Measurements from ENCODE around the gene RLF. TPM values are rescaled to one million over a fixed set of nuclear protein-coding genes. Genes with fewer than 3 reads are reported as not detected.

The RLF gene
- total and polyA plus RNA-seq, 5 donors from 2014 or later = 7.8 to 36.8 (median 9.1) TPM

DNA sequence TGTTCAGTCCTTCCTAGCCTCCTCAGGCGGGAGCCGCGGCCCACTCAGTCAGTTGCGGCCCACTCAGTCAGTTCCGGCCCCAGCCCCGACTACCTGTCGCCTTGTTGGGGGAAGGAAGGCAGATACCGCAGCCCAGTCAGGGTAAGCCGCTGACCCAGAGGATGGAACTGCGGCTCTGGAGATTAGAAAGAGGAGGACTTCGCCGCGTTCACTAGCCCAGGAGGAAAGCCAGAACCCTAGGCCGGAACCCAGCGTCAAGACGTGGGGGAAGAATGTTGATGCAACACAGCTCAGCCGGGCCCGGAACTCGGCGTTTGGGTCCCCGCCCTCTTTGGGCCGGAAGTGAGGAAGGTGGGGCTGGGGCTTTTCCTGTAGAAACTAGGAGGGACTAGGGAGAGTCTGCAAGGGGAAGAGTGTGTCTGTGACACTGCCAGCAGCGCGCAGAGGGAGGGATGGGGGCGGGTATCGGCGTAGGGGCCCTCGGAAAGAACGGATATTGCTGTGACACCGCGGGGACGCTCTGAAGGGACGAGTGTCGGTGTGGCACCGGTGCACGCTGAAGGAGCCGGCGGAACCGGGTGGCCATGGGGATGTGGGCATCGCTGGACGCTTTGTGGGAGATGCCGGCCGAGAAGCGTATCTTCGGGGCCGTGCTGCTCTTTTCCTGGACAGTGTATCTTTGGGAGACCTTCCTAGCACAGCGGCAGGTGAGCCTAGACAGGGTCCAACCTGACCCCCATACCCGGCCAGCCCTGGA is 96.7 kb downstream of the RLF start, which contains the start of gene ZMPSTE24:
TSS of gene ZMPSTE24 (plus strand) at position 549 of the 757 bp plus-strand sequence. CDS start at position 585, 36 bp downstream.
- Mint-ChIP-seq H3K4me1 (peaks cover 15 to 62% (median 44%) of the 10 kb centered on the region in 4 donors), H3K36me3 (peaks cover 24% of the 10 kb centered on the region), H3K27ac (peak within 1 kb of the TSS; percentile 99), H3K27me3 (no peaks in the 10 kb centered on the region), H3K9me3 (no peaks in the 10 kb centered on the region), H3K4me3 (peak within 1 kb of the TSS; percentile 92 to 98 (median 96))
- peaks cover 24% of the 10 kb centered on the region for H3K36me3 ChIP-seq (ENCODE audit: control insufficient read depth, insufficient read depth, low read length)
- peak within 1 kb of the TSS; percentile 95 for H3K4me3 ChIP-seq (ENCODE audit: low read depth, low read length)
- ATAC-seq (ENCODE audit: low read depth in 2 of 2) (peak; percentile 98 to 99), DNase-seq (peak; percentile 95 to 99 (median 96))
- peaks cover 32% of the 10 kb centered on the region for H3K4me1 ChIP-seq (ENCODE audit: control insufficient read depth, insufficient read depth, low read length, poor library complexity, severe bottlenecking)
- H3K9me3 ChIP-seq (ENCODE audit: control insufficient read depth in 2 of 2, low read length in 2 of 2) = no peaks in the 10 kb centered on the region
- peak within 1 kb of the TSS; percentile 99 for H3K27ac ChIP-seq (ENCODE audit: insufficient read depth, low read length, poor library complexity, severe bottlenecking)
- H3K27me3 ChIP-seq (ENCODE audit: control insufficient read depth, insufficient read depth, low read length) = no peaks in the 10 kb centered on the region

GRCh38 chr1:40258445-40258769 is 97.2 kb downstream of the RLF start:
- Histone ChIP-seq H3K27me3 (ENCODE audit: control insufficient read depth, insufficient read depth, low read length) (no peaks in the 10 kb centered on the region), H3K36me3 (ENCODE audit: control insufficient read depth, insufficient read depth, low read length) (peaks cover 29% of the 10 kb centered on the region), H3K4me1 (ENCODE audit: control insufficient read depth, insufficient read depth, low read length, poor library complexity, severe bottlenecking) (peaks cover 32% of the 10 kb centered on the region), H3K9me3 (ENCODE audit: control insufficient read depth in 2 of 2, low read length in 2 of 2) (no peaks in the 10 kb centered on the region), H3K4me3 (ENCODE audit: low read depth, low read length) (peak overlapping the region; percentile 95), H3K27ac (ENCODE audit: insufficient read depth, low read length, poor library complexity, severe bottlenecking) (peak overlapping the region; percentile 99)
- DNase-seq = no peak
- Mint-ChIP-seq H3K27me3 (no peaks in the 10 kb centered on the region), H3K36me3 (peaks cover 29% of the 10 kb centered on the region), H3K4me1 (peaks cover 21 to 67% (median 48%) of the 10 kb centered on the region in 4 donors), H3K27ac (peak overlapping the region; percentile 99), H3K9me3 (no peaks in the 10 kb centered on the region), H3K4me3 (peak overlapping the region; percentile 92 to 98 (median 96))
- no peak for ATAC-seq (ENCODE audit: low read depth in 2 of 2)

DNA sequence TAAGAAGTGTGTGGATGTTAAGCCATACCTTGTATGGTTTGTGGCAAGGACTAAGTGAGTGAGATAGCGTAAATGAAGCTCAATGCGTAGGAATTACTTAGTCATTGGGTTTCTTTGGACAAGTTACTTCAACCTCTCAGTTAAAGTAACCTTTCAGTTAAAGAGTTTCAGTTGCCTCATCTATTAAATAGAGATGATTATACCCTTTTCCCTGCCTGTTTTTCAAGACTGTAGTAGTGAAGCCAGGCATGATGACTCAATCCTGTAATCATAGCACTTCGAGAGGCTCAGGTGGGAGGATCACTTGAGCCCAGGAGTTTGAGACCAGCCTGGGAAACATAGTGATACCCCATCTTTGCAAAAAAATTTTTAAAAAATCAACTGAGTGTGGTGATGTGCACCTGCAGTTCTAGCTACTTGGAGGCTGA is 103.2 kb downstream of the RLF start:
- H3K4me3 Mint-ChIP-seq = no peak overlapping the region
- H3K27me3 ChIP-seq (ENCODE audit: control insufficient read depth, insufficient read depth, low read length) = no peaks in the 10 kb centered on the region
- H3K36me3 ChIP-seq (ENCODE audit: control insufficient read depth, insufficient read depth, low read length) = peaks cover 58% of the 10 kb centered on the region
- peak overlapping the region in 1 of 3 donors; percentile 65 for H3K27ac Mint-ChIP-seq
- no peaks in the 10 kb centered on the region for H3K9me3 ChIP-seq (ENCODE audit: control insufficient read depth in 2 of 2, low read length in 2 of 2)
- no peak overlapping the region for H3K27ac ChIP-seq (ENCODE audit: insufficient read depth, low read length, poor library complexity, severe bottlenecking)
- peaks cover 17 to 48% (median 41%) of the 10 kb centered on the region in 4 donors for H3K4me1 Mint-ChIP-seq
- no peak overlapping the region for H3K4me3 ChIP-seq (ENCODE audit: low read depth, low read length)
- peaks cover 8% of the 10 kb centered on the region for H3K4me1 ChIP-seq (ENCODE audit: control insufficient read depth, insufficient read depth, low read length, poor library complexity, severe bottlenecking)
- H3K27me3 Mint-ChIP-seq = no peaks in the 10 kb centered on the region
- no peaks in the 10 kb centered on the region for H3K9me3 Mint-ChIP-seq
- DNase-seq (peak in 1 of 3 donors; percentile 32), ATAC-seq (ENCODE audit: low read depth in 2 of 2) (no peak)
- peaks cover 31% of the 10 kb centered on the region for H3K36me3 Mint-ChIP-seq

DNA sequence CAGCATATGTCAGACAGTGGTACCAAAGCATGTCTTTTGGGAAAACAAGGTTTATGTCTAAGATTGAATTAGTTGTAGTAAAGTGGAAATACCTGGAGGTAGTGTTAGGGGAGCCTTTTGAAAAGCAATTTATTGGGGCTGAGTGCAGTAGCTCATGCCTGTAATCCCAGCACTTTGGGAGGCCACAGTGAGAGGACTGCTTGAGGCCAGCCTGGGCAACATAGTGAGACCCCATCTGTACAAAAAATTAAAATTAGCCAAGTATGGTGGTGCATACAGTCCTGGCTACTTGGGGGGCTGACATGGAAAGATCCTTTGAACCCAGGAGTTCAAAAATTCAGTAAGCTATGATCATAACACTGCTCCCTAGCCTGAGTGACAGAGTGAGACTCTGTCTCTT is 104.1 kb downstream of the RLF start:
- DNase-seq (no peak), ATAC-seq (ENCODE audit: low read depth in 2 of 2) (no peak)
- Histone ChIP-seq H3K27ac (ENCODE audit: insufficient read depth, low read length, poor library complexity, severe bottlenecking) (no peak overlapping the region), H3K4me1 (ENCODE audit: control insufficient read depth, insufficient read depth, low read length, poor library complexity, severe bottlenecking) (no peaks in the 10 kb centered on the region), H3K27me3 (ENCODE audit: control insufficient read depth, insufficient read depth, low read length) (no peaks in the 10 kb centered on the region), H3K9me3 (ENCODE audit: control insufficient read depth in 2 of 2, low read length in 2 of 2) (no peaks in the 10 kb centered on the region), H3K4me3 (ENCODE audit: low read depth, low read length) (no peak overlapping the region), H3K36me3 (ENCODE audit: control insufficient read depth, insufficient read depth, low read length) (peaks cover 67% of the 10 kb centered on the region)
- Mint-ChIP-seq H3K36me3 (peaks cover 36% of the 10 kb centered on the region), H3K27ac (peak overlapping the region in 1 of 3 donors; percentile 49), H3K4me3 (no peak overlapping the region), H3K9me3 (no peaks in the 10 kb centered on the region), H3K27me3 (no peaks in the 10 kb centered on the region), H3K4me1 (peaks cover 21 to 42% (median 37%) of the 10 kb centered on the region in 4 donors)

DNA sequence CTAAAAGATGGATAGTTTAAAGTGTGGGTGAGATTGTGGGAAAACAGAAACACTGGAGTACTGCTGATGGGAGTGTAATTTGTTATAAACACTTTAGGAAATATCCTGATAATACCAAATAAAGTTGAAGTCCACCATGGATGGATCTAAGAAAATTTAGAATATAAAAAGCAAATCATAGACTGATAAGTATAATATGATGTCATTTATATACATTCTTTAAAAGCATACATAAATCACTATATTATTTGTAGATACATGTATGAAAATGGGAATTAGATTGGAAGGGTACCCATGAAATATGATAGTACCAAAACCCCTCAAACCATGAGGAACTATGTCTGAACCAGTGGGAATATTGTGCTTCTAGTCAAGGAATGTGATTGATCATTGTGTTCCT is 104.7 kb downstream of the RLF start:
- Mint-ChIP-seq H3K36me3 (peaks cover 37% of the 10 kb centered on the region), H3K27ac (no peak overlapping the region), H3K4me3 (no peak overlapping the region), H3K4me1 (peaks cover 17 to 42% (median 32%) of the 10 kb centered on the region in 4 donors), H3K27me3 (no peaks in the 10 kb centered on the region), H3K9me3 (no peaks in the 10 kb centered on the region)
- Histone ChIP-seq H3K4me1 (ENCODE audit: control insufficient read depth, insufficient read depth, low read length, poor library complexity, severe bottlenecking) (no peaks in the 10 kb centered on the region), H3K4me3 (ENCODE audit: low read depth, low read length) (no peak overlapping the region), H3K36me3 (ENCODE audit: control insufficient read depth, insufficient read depth, low read length) (peaks cover 69% of the 10 kb centered on the region), H3K9me3 (ENCODE audit: control insufficient read depth in 2 of 2, low read length in 2 of 2) (no peaks in the 10 kb centered on the region), H3K27me3 (ENCODE audit: control insufficient read depth, insufficient read depth, low read length) (no peaks in the 10 kb centered on the region), H3K27ac (ENCODE audit: insufficient read depth, low read length, poor library complexity, severe bottlenecking) (no peak overlapping the region)
- DNase-seq = no peak
- no peak for ATAC-seq (ENCODE audit: low read depth in 2 of 2)

DNA sequence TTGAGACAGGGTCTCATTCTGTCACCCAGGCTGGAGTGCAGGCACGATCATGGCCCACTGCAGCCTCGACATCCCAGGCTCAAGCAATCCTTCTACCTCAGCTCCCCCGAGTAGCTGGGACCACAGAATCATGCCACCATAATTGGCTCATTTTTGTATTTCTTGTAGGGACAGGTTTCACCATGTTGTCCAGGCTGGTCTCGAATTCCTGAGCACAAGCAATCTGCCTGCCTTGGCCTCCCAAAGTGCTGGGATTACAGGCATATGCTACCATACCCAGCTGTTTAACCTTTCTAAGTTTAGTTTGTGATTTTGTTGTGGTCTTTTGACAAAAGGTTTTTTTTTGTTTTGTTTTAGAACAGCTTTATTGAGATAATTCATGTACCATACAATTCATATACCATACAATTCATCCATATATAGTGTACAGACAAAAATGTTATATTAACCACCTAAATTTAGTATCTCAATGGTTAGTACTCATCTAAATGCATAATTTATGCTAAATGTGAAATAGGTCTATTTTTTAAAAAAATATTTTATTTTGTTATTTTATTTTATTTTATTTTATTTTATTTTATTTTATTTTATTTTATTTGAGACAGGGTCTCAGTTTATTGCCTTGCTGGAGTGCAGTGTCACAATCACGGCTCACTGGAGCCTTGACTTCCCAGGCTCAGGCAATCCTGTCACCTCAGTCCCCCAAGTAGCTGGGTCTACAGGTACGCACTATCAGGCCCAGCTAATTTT is 105.8 kb downstream of the RLF start:
- no peaks in the 10 kb centered on the region for H3K9me3 ChIP-seq (ENCODE audit: control insufficient read depth in 2 of 2, low read length in 2 of 2)
- Mint-ChIP-seq H3K4me3 (no peak overlapping the region), H3K4me1 (peaks cover 17 to 35% (median 23%) of the 10 kb centered on the region in 4 donors), H3K27ac (peak overlapping the region in 1 of 3 donors; percentile 55), H3K36me3 (peaks cover 30% of the 10 kb centered on the region), H3K27me3 (no peaks in the 10 kb centered on the region), H3K9me3 (no peaks in the 10 kb centered on the region)
- DNase-seq = no peak
- no peaks in the 10 kb centered on the region for H3K4me1 ChIP-seq (ENCODE audit: control insufficient read depth, insufficient read depth, low read length, poor library complexity, severe bottlenecking)
- ATAC-seq (ENCODE audit: low read depth in 2 of 2) = no peak
- H3K4me3 ChIP-seq (ENCODE audit: low read depth, low read length) = no peak overlapping the region
- no peaks in the 10 kb centered on the region for H3K27me3 ChIP-seq (ENCODE audit: control insufficient read depth, insufficient read depth, low read length)
- no peak overlapping the region for H3K27ac ChIP-seq (ENCODE audit: insufficient read depth, low read length, poor library complexity, severe bottlenecking)
- peaks cover 69% of the 10 kb centered on the region for H3K36me3 ChIP-seq (ENCODE audit: control insufficient read depth, insufficient read depth, low read length)

DNA sequence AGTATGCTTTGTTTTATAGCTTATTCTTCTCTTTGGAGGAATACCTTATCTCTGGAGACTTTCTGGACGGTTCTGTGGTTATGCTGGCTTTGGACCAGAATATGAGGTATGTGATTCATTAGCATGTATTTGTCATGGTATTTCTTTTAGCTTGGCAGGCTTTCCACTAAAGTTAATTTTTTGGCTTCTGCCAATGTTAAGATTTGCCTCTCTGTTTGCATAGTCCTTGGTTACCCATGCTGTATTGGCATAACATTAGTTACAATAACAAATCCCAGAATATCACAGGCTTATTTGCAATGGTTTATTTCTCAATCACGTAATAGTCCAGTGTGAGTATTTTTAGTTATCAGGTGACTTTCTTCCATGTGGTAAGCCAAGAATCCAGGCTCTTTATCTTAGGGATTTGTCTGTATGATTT is 106.6 kb downstream of the RLF start:
- Mint-ChIP-seq H3K36me3 (peaks cover 30% of the 10 kb centered on the region), H3K27me3 (no peaks in the 10 kb centered on the region), H3K4me3 (no peak overlapping the region), H3K4me1 (peaks cover 14 to 29% (median 18%) of the 10 kb centered on the region in 4 donors), H3K9me3 (no peaks in the 10 kb centered on the region), H3K27ac (no peak overlapping the region)
- Histone ChIP-seq H3K9me3 (ENCODE audit: control insufficient read depth in 2 of 2, low read length in 2 of 2) (no peaks in the 10 kb centered on the region), H3K36me3 (ENCODE audit: control insufficient read depth, insufficient read depth, low read length) (peaks cover 69% of the 10 kb centered on the region), H3K27ac (ENCODE audit: insufficient read depth, low read length, poor library complexity, severe bottlenecking) (no peak overlapping the region), H3K4me3 (ENCODE audit: low read depth, low read length) (no peak overlapping the region), H3K27me3 (ENCODE audit: control insufficient read depth, insufficient read depth, low read length) (no peaks in the 10 kb centered on the region), H3K4me1 (ENCODE audit: control insufficient read depth, insufficient read depth, low read length, poor library complexity, severe bottlenecking) (no peaks in the 10 kb centered on the region)
- no peak for ATAC-seq (ENCODE audit: low read depth in 2 of 2)
- no peak for DNase-seq

Measured in CD4-positive, CD25-positive, alpha-beta regulatory T cell (primary cell).